Skeletal muscle satellite cell (primary cell): ENCODE results near the gene PPEF1.

ENCODE experiments used
- H3K27me3 ChIP-seq: 2 replicates; pipeline ENCODE4 v1.7.0; 2013; ENCODE audit warnings: low read length; ENCODE audit not compliant: control insufficient read depth, insufficient read depth
- H3K36me3 ChIP-seq: 2 replicates; pipeline ENCODE4 v1.7.0; 2013; ENCODE audit warnings: mild to moderate bottlenecking, control low read depth, low read length; ENCODE audit not compliant: insufficient read depth
- H3K4me1 ChIP-seq: 2 replicates; pipeline ENCODE4 v1.7.0; 2013; ENCODE audit warnings: low read length; ENCODE audit not compliant: control insufficient read depth, insufficient read depth
- H3K4me2 ChIP-seq: 2 replicates; pipeline ENCODE4 v1.7.0; 2013; ENCODE audit warnings: mild to moderate bottlenecking, low read length
- H3K4me3 ChIP-seq: 2 replicates; pipeline ENCODE4 v1.7.0; 2013; ENCODE audit warnings: low read length
- H3K9ac ChIP-seq: 2 replicates; pipeline ENCODE4 v1.7.0; 2013; ENCODE audit warnings: mild to moderate bottlenecking, low read depth, low read length, moderate library complexity
- H3K9me3 ChIP-seq: replicated peaks from 2 replicates; pipeline ENCODE4 v1.7.0; 2013; ENCODE audit warnings: mild to moderate bottlenecking, control low read depth, low read length

Gene PPEF1

GRCh38 chrX:18677161-18677869 lies 30.1 kb upstream of the PPEF1 start:
- H3K36me3 ChIP-seq: no peaks in the 10 kb centered on the region
- H3K4me3 ChIP-seq: no peak overlapping the region
- H3K4me1 ChIP-seq: no peaks in the 10 kb centered on the region
- H3K9me3 ChIP-seq: no peaks in the 10 kb centered on the region
- H3K27me3 ChIP-seq: no peaks in the 10 kb centered on the region
- no peak overlapping the region for H3K9ac ChIP-seq
- no peak overlapping the region for H3K4me2 ChIP-seq

- Histone ChIP-seq H3K36me3 (no peaks in the 10 kb centered on the region), H3K27me3 (no peaks in the 10 kb centered on the region), H3K4me1 (no peaks in the 10 kb centered on the region), H3K9ac (no peak overlapping the region), H3K4me2 (no peak overlapping the region), H3K9me3 (no peaks in the 10 kb centered on the region), H3K4me3 (no peak overlapping the region)
Observed at GRCh38 chrX:18681996-18682395, 25.4 kb upstream of the PPEF1 start.

- Histone ChIP-seq H3K4me3 (no peak overlapping the region), H3K36me3 (no peaks in the 10 kb centered on the region)
Observed at GRCh38 chrX:18682979-18683387, 24.5 kb upstream of the PPEF1 start.

GRCh38 chrX:18687856-18688495 lies 19.5 kb upstream of the PPEF1 start:
- no peak overlapping the region for H3K9ac ChIP-seq
- no peak overlapping the region for H3K4me2 ChIP-seq
- H3K4me1 ChIP-seq: no peaks in the 10 kb centered on the region
- no peak overlapping the region for H3K4me3 ChIP-seq
- no peaks in the 10 kb centered on the region for H3K36me3 ChIP-seq
- peaks cover 8% of the 10 kb centered on the region for H3K27me3 ChIP-seq
- H3K9me3 ChIP-seq: peaks cover 3% of the 10 kb centered on the region

More at GRCh38 chrX:18682979-18683387, 24.5 kb upstream of the PPEF1 start:
- Histone ChIP-seq H3K4me1 (no peaks in the 10 kb centered on the region), H3K27me3 (no peaks in the 10 kb centered on the region), H3K4me2 (no peak overlapping the region), H3K9me3 (no peaks in the 10 kb centered on the region), H3K9ac (no peak overlapping the region)

- Histone ChIP-seq H3K4me3 (no peak overlapping the region), H3K27me3 (peaks cover 8% of the 10 kb centered on the region), H3K4me2 (no peak overlapping the region), H3K4me1 (no peaks in the 10 kb centered on the region), H3K9me3 (peaks cover 6% of the 10 kb centered on the region), H3K9ac (no peak overlapping the region), H3K36me3 (no peaks in the 10 kb centered on the region)
Observed at GRCh38 chrX:18691431-18691830, 16.0 kb upstream of the PPEF1 start.

- H3K9ac ChIP-seq: no peak overlapping the region
- peaks cover 6% of the 10 kb centered on the region for H3K9me3 ChIP-seq
- no peak overlapping the region for H3K4me3 ChIP-seq
- H3K27me3 ChIP-seq: peaks cover 8% of the 10 kb centered on the region
- H3K36me3 ChIP-seq: no peaks in the 10 kb centered on the region
- no peaks in the 10 kb centered on the region for H3K4me1 ChIP-seq
- no peak overlapping the region for H3K4me2 ChIP-seq
Observed at GRCh38 chrX:18692541-18692940, 14.9 kb upstream of the PPEF1 start.

GRCh38 chrX:18696653-18697052 lies 10.8 kb upstream of the PPEF1 start:
- Histone ChIP-seq H3K36me3 (no peaks in the 10 kb centered on the region), H3K27me3 (peaks cover 1% of the 10 kb centered on the region), H3K4me3 (no peak overlapping the region), H3K4me2 (no peak overlapping the region), H3K4me1 (peaks cover under 1% of the 10 kb centered on the region), H3K9me3 (peaks cover 3% of the 10 kb centered on the region), H3K9ac (no peak overlapping the region)

GRCh38 chrX:18698737-18699650 lies 8.5 kb upstream of the PPEF1 start:
- H3K4me1 ChIP-seq: peaks cover 9% of the 10 kb centered on the region
- no peaks in the 10 kb centered on the region for H3K36me3 ChIP-seq
- no peak overlapping the region for H3K4me2 ChIP-seq
- H3K9ac ChIP-seq: no peak overlapping the region
- no peaks in the 10 kb centered on the region for H3K27me3 ChIP-seq
- H3K9me3 ChIP-seq: peaks cover 3% of the 10 kb centered on the region
- no peak overlapping the region for H3K4me3 ChIP-seq

GRCh38 chrX:18701621-18702361 lies 5.7 kb upstream of the PPEF1 start:
- Histone ChIP-seq H3K9me3 (no peaks in the 10 kb centered on the region), H3K4me3 (no peak overlapping the region), H3K4me2 (peak overlapping the region; percentile 70), H3K36me3 (no peaks in the 10 kb centered on the region), H3K4me1 (peaks cover 9% of the 10 kb centered on the region), H3K27me3 (no peaks in the 10 kb centered on the region), H3K9ac (no peak overlapping the region)

- no peaks in the 10 kb centered on the region for H3K27me3 ChIP-seq
- peaks cover 9% of the 10 kb centered on the region for H3K4me1 ChIP-seq
- peak overlapping the region; percentile 70 for H3K4me2 ChIP-seq
- H3K9me3 ChIP-seq: no peaks in the 10 kb centered on the region
- peak overlapping the region; percentile 17 for H3K9ac ChIP-seq
- H3K4me3 ChIP-seq: peak overlapping the region; percentile 24
- H3K36me3 ChIP-seq: no peaks in the 10 kb centered on the region
Observed at GRCh38 chrX:18702362-18703195, 4.9 kb upstream of the PPEF1 start.
